SK-N-SH (cell line): ENCODE results near the gene ALKBH8. TPM values are rescaled to one million over a fixed set of nuclear protein-coding genes. Genes with fewer than 3 reads are reported as not detected.
A peak's percentile ranks its signal among the peaks of the same experiment; 100 is the strongest.

ENCODE experiments used
- CTCF ChIA-PET: fragments of 300-600, 350-600 bp; formaldehyde crosslinking; extraction: SDS; loops from one replicate; lab custom pipeline; 2021; lab: Yijun Ruan, JAX
- POLR2A ChIA-PET: fragments of 350-600 bp; sonication (Branson Sonifier 250); formaldehyde crosslinking; extraction: SDS; loops from one replicate; lab custom pipeline; 2020; ENCODE audit warnings: antibody characterized with exemption, inconsistent platforms; lab: Yijun Ruan, JAX
- DNase-seq: peaks from one replicate; pipeline ENCODE4 v3.0.0; 2012
- H2AFZ ChIP-seq: fragments of 200-600 bp; sonication (generic); 2 replicates; pipeline ENCODE4 v1.8.1; 2016; ENCODE audit warnings: antibody characterized with exemption, mild to moderate bottlenecking, low read depth
- H3F3A ChIP-seq: fragments of 200-600 bp; sonication (generic); replicated peaks from 2 replicates; pipeline ENCODE3; 2016; ENCODE audit warnings: antibody characterized with exemption, mild to moderate bottlenecking; ENCODE audit not compliant: insufficient read depth
- H3K27ac ChIP-seq, 2 experiments: fragments of 200-500 bp in 1 of 2; fragments of 200-600 bp in 1 of 2; sonication (Bioruptor generic) in 1 of 2; sonication (generic), shearing (Covaris generic) in 1 of 2; 2 replicates each; pipeline versions ENCODE4 v1.5.1 to v1.6.1; 2014 to 2016; ENCODE audit warnings: low read depth in 2 of 2, inconsistent platforms in 1 of 2, low read length in 1 of 2, mild to moderate bottlenecking in 1 of 2, mixed read lengths in 1 of 2
- H3K27me3 ChIP-seq: fragments of 200-600 bp; sonication (generic), shearing (Covaris generic); 2 replicates; pipeline ENCODE4 v1.6.1; 2016; ENCODE audit warnings: mixed run types; ENCODE audit not compliant: insufficient read depth
- H3K36me3 ChIP-seq, 2 experiments: fragments of 200-500 bp in 1 of 2; fragments of 200-600 bp in 1 of 2; sonication (Bioruptor generic) in 1 of 2; sonication (generic) in 1 of 2; replicated peaks in 1 of 2; 2 replicates each; pipeline versions ENCODE3 to v1.5.1; 2014 to 2016; ENCODE audit warnings: low read length in 1 of 2, mild to moderate bottlenecking in 1 of 2; ENCODE audit not compliant: insufficient read depth in 2 of 2, control insufficient read depth in 1 of 2
- H3K4me1 ChIP-seq, 2 experiments: fragments of 200-500 bp in 1 of 2; fragments of 200-600 bp in 1 of 2; sonication (Bioruptor generic) in 1 of 2; sonication (generic), shearing (Covaris generic) in 1 of 2; 2 replicates each; pipeline versions ENCODE4 v1.5.1 to v1.6.1; 2014 to 2016; ENCODE audit warnings: low read depth in 1 of 2, low read length in 1 of 2, mixed run types in 1 of 2; ENCODE audit not compliant: insufficient read depth in 2 of 2, control insufficient read depth in 1 of 2
- H3K4me2 ChIP-seq: fragments of 200-600 bp; sonication (generic), shearing (Covaris generic); 2 replicates; pipeline ENCODE4 v1.6.1; 2017; ENCODE audit warnings: mixed run types
- H3K4me3 ChIP-seq, 2 experiments: fragments of 200-500 bp in 1 of 2; fragments of 200-600 bp in 1 of 2; sonication (Bioruptor generic) in 1 of 2; sonication (generic), shearing (Covaris generic) in 1 of 2; 2 replicates each; pipeline versions ENCODE4 v1.5.1 to v1.8.1; 2014 to 2016; ENCODE audit warnings: low read depth in 2 of 2, inconsistent platforms in 1 of 2, low read length in 1 of 2, mild to moderate bottlenecking in 1 of 2, mixed read lengths in 1 of 2, moderate library complexity in 1 of 2
- H3K79me2 ChIP-seq: fragments of 200-600 bp; sonication (generic); 2 replicates; pipeline ENCODE4 v1.8.1; 2017; ENCODE audit warnings: mild to moderate bottlenecking; ENCODE audit not compliant: insufficient read depth
- H3K9ac ChIP-seq: fragments of 200-600 bp; sonication (generic); 2 replicates; pipeline ENCODE4 v1.6.1; 2017; ENCODE audit warnings: mixed run types
- H3K9me2 ChIP-seq: fragments of 200-600 bp; sonication (generic); 2 replicates; pipeline ENCODE4 v1.6.1; 2017; ENCODE audit warnings: mixed run types
- H3K9me3 ChIP-seq: fragments of 200-600 bp; sonication (generic); 2 replicates; pipeline ENCODE4 v1.6.1; 2017; ENCODE audit warnings: mixed run types, mild to moderate bottlenecking, moderate library complexity
- H4K20me1 ChIP-seq: fragments of 200-600 bp; sonication (generic); 2 replicates; pipeline ENCODE4 v1.6.1; 2017; ENCODE audit warnings: mild to moderate bottlenecking, mixed run types; ENCODE audit not compliant: insufficient read depth
- CTCF ChIP-seq: fragments of 200-600 bp; sonication (generic); IDR thresholded peaks from 2 replicates; pipeline ENCODE4 v1.6.1; 2017; ENCODE audit warnings: antibody characterized with exemption, mild to moderate bottlenecking, moderate library complexity
- EP300 ChIP-seq, 2 experiments: IDR thresholded peaks; 2 replicates each; pipeline versions ENCODE4 v1.4.0 to v1.6.1; 2012; ENCODE audit warnings: borderline replicate concordance in 1 of 2, low read depth in 1 of 2, low read length in 1 of 2
- FOXM1 ChIP-seq: IDR thresholded peaks from 2 replicates; pipeline ENCODE4 v1.4.0; 2012; ENCODE audit warnings: low read depth, mild to moderate bottlenecking
- IRF3 ChIP-seq: fragments of 150-350 bp; IDR thresholded peaks from 2 replicates; pipeline ENCODE4 v1.6.1; 2016; ENCODE audit warnings: mild to moderate bottlenecking, low read depth, low read length
- PBX3 ChIP-seq: IDR thresholded peaks from 2 replicates; pipeline ENCODE4; 2012
- RAD21 ChIP-seq: IDR thresholded peaks from 2 replicates; pipeline ENCODE4 v1.6.1; 2012; ENCODE audit warnings: mild to moderate bottlenecking, low read length
- SMC3 ChIP-seq: IDR thresholded peaks from 2 replicates; pipeline ENCODE4 v1.6.1; 2012; ENCODE audit warnings: low read depth, low read length, improper control_type of control experiment
- WGBS: methylation state at CpG from one replicate; pipeline ENCODE4 v1.1.6; 2017; ENCODE audit warnings: low lambda C conversion rate; 5-methylcytosine and 5-hydroxymethylcytosine counted together
- polyA plus RNA-seq, 3 experiments: library from polyadenylated mRNA; depleted of rRNA; stranded (reverse); fragments of >200 nt; gene quantifications; 2 replicates each; pipeline ENCODE4 v1.2.3, GENCODE V29; 2012

Gene ALKBH8
- polyA plus RNA-seq, 1 of the 3 experiments (the other 2 are of a cell fraction) = 2.4 TPM

GRCh38 chr11:107598225-107599139 is 32.9 kb upstream of the ALKBH8 start:
- Histone ChIP-seq H3K9me2 (no peaks in the 10 kb centered on the region), H3K36me3 (no peaks in the 10 kb centered on the region), H3K4me2 (no peak overlapping the region), H3K27me3 (peaks cover 12% of the 10 kb centered on the region; the same call in 1 of the 2 replicates), H3K79me2 (no peaks in the 10 kb centered on the region), H2AFZ (no peak overlapping the region), H4K20me1 (no peaks in the 10 kb centered on the region), H3F3A (no peaks in the 10 kb centered on the region), H3K27ac (no peak overlapping the region), H3K4me3 (no peak overlapping the region), H3K4me1 (no peaks in the 10 kb centered on the region), H3K9me3 (no peaks in the 10 kb centered on the region), H3K9ac (no peak overlapping the region)
- POLR2A ChIA-PET = no interaction called here
- CTCF ChIA-PET = interaction anchor here (0.7 to 2.4 kb wide), 4 partner anchors 9 to 143 kb away, joined by 3 to 8 read pairs (median 4); no protein-coding TSS in a partner anchor
- WGBS = 39% methylated on average over 6 of the region's 6 CpGs
- peak; percentile 45 for DNase-seq
- TF ChIP-seq RAD21 = peak; percentile 33
- peak; percentile 54 for TF ChIP-seq CTCF
- TF ChIP-seq PBX3 = no peak
- TF ChIP-seq SMC3 = peak; percentile 30; the same call in 1 of the 2 replicates
- TF ChIP-seq FOXM1 = no peak
- no peak for TF ChIP-seq EP300 (IDR thresholded peaks at IDR 0.05; ENCODE audit: borderline replicate concordance in 1 of 2, low read depth in 1 of 2, low read length in 1 of 2)

GRCh38 chr11:107594736-107595135 is 29.2 kb upstream of the ALKBH8 start:
- ChIA-PET CTCF (interaction anchor here (0.8 to 1.2 kb wide), 3 partner anchors 18 to 97 kb away, joined by 3 to 4 read pairs (median 3); no protein-coding TSS in a partner anchor), POLR2A (no interaction called here)
- Histone ChIP-seq H3K9ac (no peak overlapping the region), H3F3A (no peaks in the 10 kb centered on the region), H3K27ac (no peak overlapping the region), H3K4me2 (no peak overlapping the region), H3K27me3 (peaks cover 37% of the 10 kb centered on the region), H3K4me3 (no peak overlapping the region), H3K79me2 (no peaks in the 10 kb centered on the region), H3K9me3 (no peaks in the 10 kb centered on the region), H3K4me1 (peaks cover 4 to 15% of the 10 kb centered on the region in 2 experiments; a peak in 1 of 4 replicates), H4K20me1 (no peaks in the 10 kb centered on the region), H3K36me3 (no peaks in the 10 kb centered on the region), H2AFZ (no peak overlapping the region), H3K9me2 (no peaks in the 10 kb centered on the region)
- 5% methylated on average over 2 of the region's 2 CpGs for WGBS
- DNase-seq = no peak
- TF ChIP-seq IRF3 = no peak
